Stimulated activated CD4-positive, alpha-beta T cell treated with anti-CD3 and anti-CD28 coated beads, Interleukin-12 subunit alpha, Interleukin-12 subunit beta, amount 100 ng/mL, for 24 hours (primary cell): ENCODE results near the gene GRAMD4.

Experiments
- DNase-seq, 2 experiments: peaks; one replicate each; pipeline ENCODE4 v3.0.0-alpha.2; 2020; ENCODE audit warnings: low read depth in 2 of 2

GRAMD4 gene

DNA sequence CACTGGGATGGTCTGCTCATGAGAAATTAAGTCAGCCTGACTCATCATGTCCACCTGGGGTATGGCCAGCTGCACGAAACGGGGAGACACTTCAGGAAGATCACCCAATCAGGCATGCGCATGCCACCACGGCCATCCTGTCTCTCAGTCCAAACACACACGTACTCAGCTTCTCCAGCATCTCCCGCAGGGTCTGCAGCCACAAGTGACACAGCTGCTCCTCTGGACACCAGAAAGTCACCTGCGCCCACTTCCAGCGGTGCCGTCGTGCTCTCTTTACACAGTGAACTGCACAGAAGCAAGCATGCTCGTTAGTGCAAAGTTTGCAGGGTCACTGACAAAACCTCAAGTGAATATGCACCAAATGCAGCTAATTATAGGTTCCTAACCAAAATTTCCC, 99.7 kb downstream of the GRAMD4 start:
- no peak for DNase-seq

DNA sequence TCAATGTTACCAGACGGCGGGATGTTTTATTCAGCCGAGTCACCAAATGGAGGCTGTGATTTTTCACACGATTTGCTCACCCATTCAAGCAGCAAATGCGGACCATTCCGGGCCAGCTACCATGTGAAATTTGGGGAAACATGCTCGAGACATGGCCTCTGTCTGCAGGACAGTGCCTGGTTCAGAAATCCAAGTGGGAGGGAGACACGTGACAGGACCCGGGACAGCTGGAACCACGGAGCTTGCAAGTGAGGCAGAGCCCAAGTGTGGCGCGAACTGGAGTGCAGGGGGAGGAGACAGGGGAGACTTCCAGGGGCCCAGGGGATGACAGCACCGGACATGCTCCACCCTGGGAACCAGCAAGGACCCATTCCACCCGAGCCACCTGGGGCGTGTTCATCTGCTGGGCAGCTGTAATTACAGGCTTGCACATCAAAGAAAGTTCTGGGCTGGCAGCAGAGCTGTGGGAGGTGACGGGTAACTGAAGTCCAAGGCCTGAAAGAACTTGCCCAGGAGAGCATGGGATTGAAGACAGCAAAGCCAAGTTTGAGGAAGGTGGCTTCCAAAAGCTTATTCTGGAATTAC, 101.4 kb downstream of the GRAMD4 start:
- no peak for DNase-seq

DNA sequence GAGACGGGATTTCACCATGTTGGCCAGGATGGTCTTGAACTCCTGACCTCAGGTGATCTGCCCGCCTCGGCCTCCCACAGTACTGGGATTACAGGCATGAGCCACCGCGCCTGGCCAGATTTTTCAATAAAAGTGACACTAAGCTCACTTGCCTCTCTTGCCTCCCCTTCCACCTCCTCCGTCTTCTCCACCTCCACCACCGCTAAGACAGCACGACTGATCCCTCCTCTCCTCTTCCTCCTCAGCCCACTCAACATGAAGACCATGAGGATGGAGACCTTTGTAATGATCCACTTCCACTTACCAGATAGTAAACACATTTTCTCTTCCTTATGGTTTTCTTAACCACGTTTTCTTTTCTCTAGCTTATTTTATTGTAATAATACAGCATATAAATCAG, 103.7 kb downstream of the GRAMD4 start:
- no peak for DNase-seq

DNA sequence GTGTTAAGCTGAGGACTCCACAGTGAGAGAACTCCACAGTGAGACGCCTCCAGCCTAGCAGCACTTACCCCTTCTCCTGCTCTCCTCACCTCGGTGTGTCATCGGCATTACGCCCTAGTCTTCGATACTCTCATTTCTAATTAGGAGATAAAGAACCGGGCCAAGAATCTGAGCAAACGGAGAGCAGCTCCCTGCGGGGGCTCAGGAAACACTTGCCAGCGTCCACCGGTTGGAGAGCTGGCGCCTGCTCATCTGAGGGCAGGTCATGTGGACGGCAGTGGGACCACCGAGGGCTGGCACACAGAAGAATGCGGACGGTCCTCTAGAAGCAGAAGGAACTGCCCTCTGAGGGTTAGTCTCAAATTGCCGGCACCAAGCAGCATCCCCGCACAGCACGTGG, 104.9 kb downstream of the GRAMD4 start:
- no peak for DNase-seq

DNA sequence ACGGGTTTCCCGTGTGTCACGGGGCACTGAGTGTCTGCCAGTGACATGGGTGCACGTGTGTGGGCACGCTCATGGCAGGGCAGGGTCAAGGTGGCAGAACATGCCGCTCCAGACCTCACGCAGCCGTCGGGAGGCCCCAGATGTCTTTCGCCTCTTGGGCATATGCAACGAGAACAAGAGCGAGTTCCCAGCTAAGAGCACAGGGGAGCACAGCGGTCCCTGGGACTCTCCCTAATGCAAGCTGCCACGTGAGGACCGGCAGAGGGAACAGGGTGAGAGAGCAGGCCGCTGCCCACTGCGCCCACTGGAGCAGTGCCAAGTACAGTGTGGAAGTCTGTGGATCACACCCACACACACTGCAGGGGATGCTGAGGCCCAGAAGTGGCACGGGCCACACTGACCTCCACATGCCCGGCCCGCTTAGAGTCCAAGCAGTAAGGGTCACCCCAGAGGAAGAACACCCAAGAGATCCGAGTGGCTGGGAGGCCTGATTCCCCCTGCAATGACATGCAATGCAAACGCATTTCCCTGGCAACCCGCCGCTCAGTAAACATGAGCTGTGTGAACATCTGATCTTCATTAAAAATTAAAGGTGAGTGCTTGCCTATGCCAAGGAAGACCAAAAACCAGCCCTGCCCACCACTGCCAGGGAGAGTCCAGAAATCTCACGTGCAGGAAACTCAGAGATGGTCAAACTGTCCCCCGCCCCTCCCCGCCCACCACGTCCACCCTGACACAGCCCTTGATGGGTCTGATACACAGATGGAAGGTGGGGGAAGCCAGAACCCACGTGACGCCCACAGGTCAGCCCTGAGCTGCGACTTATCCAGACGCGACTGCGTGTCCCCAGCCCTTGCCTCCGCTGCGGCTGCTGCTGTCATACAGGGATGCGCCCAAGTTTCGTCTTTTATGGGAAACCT, 106.1 kb downstream of the GRAMD4 start:
- no peak for DNase-seq

DNA sequence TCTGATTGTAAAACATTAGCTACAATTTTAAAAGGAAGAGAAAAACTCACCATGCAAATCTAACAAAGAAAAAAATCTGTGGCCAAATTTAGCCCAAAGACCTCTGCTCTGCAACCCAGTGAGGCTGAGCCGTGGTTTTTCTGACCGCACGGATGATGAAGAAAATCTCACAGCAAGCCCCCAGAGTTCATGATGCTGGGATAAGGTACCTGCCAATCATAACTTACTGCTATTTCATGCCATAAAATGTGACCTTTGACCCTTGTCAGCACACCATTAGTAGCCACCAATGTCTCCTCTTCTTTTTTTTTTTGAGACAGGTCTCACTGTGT, 106.8 kb downstream of the GRAMD4 start:
- DNase-seq, result no peak

DNA sequence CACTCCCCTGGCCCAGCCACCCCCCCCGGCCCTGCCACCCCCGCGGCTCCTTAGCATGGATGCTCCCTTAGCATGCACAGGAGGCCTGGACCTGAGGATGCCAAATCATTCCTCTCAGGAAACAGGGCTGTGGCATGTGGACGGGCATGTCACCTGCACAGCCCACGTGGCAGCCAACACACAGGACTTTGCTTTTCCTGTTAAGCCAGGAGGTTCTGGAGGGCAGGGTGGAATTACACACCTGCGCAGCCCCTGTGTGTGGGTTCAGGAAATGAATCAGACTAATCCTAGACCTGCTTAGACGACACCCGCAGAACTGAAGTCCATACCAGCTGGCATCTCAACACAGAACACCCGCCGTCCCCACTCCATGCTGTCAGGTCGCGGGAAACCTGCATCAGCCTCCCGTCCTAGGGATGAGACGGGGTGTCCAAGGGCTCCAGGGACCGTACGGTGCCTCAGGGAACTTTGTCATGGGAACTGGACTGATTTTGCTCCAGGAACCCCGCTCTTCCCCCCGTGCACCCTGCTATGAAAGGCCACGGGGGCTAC, 107.7 kb downstream of the GRAMD4 start:
- no peak for DNase-seq

DNA sequence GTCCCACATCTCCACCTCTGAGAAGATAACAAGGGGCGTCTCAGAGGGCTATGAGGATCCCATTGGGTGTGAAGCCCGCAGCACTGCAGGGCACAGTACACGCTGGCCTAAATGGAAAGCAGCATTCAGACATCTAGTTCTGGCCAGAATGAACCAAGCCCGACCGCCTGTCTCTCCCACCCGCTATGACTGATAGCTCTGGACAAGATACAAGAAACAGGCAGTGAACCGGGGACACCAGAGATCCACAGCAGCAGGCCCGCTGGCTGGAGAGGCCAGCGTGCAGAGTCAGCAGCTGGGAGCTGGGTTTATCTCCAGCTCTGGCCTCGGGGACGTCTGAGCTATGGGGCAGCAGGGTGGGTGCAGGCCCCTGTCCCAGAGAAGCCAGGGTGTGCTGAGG, 108.3 kb downstream of the GRAMD4 start:
- DNase-seq, result no peak
